CD1c-positive myeloid dendritic cell (primary cell): ENCODE measurements around the gene QPRT.
"Not testable (repeated sequence)": the region's sequence is repeated elsewhere in the genome, so short reads cannot be mapped to it uniquely, and the experiment has no call there.

Experiments used
- DNase-seq: peaks from one replicate; pipeline ENCODE4 v3.0.0-alpha.2; 2016; ENCODE audit errors: extremely low spot score

The QPRT gene

DNA sequence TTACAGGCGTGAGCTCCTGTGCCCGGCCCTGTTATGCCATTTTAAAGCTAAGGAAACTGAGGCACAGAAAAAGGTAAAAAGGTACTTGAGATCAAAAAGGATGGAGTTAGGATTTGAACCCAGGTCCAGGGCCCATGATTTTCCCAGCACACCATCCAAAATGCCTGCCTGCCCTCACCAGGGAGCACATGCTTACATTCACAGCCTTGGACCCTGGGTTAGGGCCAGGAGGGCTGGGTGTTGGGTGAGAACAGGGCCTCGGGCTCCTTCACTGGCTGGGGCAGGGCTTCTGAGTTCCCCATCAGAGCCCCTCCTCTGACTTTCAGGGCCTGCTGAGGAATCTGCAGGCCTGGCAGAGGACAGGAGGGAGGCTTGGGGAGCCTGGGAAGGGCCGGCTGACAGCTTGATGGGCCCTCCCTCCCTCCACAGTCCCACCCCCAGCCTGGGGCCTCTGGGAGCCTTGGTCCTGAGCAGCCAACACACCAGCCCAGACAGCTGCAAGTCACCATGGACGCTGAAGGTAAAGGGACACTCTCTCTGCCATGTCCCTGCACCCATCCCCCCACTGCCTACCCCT lies at the start of gene QPRT:
QPRT (plus strand) TSS at position 490 of the 577 bp plus-strand sequence; CDS start at position 508, 18 bp downstream.
- peak; percentile 44 for DNase-seq

DNA sequence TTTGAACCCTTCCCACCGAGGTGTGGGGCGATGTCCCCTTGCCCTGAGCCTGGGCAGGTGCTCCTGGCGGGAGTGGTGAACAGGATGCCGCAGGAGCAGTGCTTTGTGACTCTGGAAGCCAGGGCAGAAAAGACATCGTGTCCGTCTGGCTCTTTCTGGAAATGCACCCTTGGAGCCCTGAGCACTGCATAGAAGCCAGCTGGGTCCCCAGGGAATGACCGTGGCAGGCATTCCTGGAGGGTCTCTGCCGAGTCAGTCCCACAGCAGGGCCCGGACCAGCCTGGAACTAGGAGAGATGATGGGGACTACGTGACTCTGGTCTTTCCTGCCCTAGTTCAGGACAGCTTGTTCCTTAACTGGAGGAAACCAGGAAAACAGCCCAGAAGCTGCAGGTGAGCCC lies 49.7 kb upstream of the QPRT start:
- not testable (repeated sequence) for DNase-seq

DNA sequence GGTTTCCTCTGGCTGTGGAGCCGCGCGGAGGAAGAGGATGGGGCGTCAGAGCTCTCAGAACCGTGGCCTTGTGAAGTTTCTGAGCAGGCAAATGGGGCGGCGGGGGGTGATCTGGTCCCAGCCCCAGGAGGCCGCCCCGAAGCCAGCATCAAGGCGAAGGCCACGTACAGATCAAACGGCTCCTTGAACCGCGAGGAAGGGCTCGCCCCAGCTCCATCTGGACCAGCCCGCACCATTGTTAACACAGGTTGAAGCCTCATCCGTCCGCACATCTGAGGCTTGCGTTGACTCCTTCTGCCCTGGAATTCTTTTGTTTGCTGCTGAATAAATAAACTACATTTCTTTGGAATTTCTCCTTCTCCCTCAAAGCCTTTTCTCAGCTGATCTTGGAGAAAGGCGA lies 47.3 kb upstream of the QPRT start:
- not testable (repeated sequence) for DNase-seq

DNA sequence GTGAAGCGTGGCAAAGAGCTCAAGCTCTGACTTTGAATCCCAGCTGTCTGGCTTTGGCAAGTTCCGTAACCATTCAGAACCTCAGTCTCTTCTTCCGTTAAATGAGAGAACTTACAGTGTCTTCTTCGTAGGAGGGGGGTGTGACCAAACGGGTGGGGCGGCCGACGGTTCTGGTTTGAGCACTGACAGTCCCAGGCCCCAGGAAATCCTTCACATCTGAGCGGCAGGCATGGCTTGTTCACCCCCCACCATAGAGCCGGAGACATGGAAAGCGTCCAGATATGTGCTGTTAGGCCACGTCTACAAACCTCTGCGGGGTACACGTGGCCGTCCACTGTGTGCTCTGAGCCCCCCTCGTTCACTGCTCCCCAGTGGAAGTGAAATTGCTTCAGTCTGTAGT lies 43.1 kb upstream of the QPRT start:
- not testable (repeated sequence) for DNase-seq

DNA sequence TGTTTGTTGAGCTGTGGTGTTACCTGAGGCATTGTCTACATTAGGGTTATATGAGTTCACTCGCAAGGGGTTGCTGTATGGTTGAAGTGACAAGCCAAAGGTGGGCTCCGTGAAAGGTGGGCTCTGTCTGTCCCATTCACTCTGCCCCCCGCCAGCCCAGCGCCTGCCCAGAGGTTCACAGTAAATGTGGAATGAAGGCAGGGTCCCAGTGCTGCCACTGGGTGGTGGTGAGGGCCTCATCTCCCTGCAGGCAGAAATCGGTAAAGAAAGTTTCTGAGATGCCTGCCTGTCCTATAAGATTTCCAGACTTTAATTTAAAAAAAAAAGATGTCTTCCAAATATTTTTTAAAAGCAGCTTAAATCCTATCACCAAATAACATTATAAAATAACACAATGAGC lies 42.6 kb upstream of the QPRT start:
- DNase-seq, result not testable (repeated sequence)

DNA sequence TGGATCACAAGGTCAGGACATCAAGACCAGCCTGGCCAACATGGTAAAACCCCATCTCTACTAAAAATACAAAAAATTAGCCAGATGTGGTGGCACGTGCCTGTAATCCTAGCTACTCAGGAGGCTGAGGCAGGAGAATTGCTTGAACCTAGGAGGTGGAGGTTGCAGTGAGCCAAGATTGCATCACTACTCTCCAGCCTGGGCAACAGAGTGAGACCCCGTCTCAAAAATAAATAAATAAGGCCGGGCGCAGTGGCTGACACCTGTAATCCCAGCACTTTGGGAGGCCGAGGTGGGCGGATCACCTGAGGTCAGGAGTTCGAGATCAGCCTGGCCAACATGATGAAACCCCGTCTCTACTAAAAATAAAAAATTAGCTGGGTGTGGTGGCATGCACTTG lies 40.2 kb upstream of the QPRT start:
- DNase-seq, result not testable (repeated sequence)

DNA sequence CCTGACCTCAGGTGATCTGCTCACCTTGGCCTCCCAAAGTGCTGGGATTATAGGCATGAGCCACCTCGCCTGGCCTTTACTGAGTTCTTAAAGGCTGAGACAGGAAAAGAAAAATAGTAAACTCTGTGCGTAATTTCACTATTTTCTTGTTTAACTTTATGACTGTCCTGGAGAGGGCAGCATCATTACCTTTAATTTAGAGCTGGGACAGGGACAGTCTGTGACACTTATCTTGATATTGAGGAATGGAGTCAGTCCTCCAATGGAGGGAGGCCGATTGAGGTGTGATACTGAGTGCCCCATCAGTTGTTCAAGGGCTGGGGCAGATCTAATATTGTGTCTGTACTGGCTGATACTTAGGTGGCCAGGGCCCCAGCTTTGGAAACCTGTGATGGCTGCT lies 37.4 kb upstream of the QPRT start:
- DNase-seq, result peak; percentile 54

DNA sequence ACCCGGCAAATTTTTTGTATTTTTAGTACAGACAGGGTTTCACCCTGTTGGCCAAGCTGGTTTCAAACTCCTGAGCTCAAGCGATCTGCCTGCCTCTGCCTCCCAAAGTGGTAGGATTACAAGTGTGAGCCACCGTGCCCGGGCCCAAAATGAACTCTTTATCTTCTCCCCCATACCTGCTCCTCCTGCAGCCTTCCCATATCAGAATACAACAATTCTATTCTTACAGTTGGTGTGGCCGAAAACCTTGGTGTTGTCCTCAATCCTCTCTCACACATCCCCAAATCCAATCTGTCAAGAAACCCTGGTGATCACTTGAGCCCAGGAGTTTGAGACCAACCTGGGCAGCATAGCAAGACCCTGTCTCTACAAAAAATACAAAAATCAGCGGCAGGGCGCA lies 35.4 kb upstream of the QPRT start:
- no peak for DNase-seq

DNA sequence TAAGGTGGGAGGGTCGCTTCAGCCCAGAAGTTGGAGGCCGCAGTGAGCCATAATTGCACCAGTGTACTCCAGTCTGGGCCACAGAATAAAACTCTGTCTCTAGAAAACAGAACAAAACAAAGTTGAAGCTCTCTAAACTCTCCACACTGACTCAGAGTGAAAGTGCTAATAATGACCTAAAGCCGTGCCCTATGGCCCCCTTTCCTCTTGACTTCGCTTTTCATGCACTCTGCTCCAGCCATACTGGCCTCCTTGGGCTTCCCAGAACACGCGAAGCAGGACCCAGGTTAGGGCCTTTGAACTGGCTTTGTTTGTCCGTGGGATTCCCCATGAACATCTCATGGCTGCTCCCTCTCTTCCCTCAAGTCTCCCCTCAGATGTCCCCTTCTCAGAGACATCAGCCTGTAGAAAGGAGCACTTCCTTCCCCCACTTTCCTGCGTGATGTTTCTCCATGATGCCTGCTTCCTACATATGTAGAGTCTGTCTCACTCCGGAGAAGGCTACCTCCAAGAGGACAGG lies 34.6 kb upstream of the QPRT start:
- DNase-seq, result peak; percentile 92

DNA sequence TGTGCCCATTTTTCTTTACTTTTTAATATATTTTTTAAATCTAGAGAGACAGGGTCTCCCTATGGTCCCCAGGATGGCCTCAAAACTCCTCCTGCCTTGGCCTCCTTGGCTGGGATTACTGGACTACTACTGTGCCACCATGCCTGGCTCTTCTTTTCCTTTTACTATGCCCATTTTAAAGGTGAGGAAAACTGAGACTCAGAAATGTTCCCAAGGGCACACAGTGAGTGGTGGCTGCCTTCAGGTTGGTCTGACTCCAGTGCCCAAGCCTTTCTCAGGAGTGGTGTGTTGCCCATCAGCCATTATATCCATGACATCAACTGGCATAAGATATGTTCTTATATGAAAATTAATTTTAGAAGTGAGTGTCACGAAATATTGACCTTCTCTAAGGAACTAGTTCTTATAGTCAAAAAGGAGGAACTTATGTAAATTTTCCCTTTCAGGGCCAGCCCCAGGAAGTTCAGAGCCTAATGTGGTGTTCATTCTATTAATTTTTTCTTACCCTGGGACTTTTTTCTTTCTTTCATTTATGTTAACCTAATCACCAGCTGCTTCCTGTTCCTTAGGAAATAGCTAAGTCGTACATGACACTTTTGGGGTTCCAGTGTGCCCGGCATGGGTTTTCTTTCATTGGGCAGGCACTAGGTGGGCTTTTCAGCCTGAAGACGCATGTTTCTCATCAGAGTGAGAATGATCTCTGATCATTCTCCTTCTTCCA lies 33.8 kb upstream of the QPRT start:
- peak; percentile 85 for DNase-seq

DNA sequence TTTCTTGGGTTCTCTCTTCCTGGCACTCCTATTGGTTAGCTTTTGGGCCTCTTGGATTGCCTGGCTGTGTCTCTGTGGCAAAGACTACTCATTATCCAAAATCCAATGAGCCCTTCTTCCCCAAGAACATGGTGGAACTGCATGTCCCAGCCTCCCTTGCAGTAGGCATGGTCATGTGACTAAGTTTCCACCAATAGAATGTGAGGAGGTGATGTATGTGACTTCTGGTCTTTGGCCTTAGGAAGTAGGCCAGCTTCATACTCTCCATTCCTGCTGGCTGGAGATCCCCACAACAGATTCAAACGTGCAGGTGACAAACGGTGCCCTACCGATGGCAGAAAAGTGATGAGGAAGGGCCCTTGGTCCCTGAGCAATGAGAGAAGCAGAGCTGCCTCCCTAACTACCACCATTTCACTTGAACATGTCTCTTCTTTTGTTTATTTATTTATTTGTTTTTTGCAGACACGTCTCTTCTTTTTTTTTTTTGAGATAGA lies 33.2 kb upstream of the QPRT start:
- DNase-seq, result peak; percentile 78

DNA sequence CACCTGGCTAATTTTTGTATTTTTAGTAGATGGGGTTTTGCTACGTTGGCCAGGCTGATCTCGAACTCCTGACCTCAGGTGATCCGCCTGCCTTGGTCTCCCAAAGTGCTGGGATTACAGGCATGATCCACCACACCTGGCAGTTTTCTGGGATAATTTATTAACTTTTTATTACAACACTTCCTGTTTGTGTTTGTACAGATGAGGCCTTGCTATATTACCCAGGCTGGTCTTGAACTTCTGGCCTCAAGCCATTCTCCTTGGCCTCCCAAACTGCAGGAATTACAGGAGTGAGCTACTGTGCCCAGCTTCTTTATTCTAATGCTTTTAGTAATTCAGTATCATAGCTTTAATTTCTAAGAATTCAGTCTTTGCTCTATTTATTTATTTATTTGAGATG lies 32.0 kb upstream of the QPRT start:
- no peak for DNase-seq

DNA sequence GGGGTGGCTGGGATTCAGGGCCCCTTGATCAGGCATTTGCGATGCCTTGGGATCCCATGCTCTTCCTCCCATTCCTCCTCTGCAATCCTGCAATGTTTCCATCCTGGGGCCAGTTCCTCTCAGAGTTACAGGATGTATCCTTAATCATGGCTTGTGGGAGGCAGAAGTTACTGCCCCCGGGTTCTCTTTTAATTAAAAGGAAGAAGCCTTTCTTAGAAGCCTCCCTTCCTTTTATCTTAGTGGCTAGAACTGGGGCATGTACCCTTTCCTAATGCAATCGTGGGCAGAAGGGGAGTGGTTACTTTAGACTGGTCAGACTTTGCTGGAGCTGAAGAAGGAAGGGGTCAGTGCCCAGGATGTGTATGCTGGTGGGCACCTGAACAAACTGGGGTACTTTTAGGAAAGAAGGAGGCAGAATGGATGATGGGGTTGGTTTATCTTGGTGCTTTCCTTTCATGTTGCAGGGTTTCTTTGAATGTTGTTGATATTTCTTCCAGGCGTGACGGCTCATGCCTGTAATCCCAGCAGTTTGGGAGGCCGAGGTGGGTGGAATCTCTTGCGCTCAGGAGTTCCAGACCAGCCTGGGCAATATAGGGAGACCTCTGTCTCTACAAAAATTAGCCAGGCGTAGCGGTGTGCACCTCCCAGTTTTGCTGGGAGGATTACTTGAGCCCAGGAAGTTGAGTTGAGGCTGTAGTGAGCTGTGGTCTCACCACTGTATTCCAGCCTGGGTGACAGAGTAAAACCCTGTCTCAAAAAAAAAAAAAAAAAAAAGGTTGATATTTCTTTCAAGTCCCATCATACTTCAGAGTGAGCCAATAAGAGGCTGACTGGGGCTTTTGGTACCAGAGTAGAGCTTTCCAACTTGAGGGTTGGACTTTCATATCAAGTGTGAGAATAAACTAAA lies 29.1 kb upstream of the QPRT start:
- DNase-seq, result peak; percentile 89

DNA sequence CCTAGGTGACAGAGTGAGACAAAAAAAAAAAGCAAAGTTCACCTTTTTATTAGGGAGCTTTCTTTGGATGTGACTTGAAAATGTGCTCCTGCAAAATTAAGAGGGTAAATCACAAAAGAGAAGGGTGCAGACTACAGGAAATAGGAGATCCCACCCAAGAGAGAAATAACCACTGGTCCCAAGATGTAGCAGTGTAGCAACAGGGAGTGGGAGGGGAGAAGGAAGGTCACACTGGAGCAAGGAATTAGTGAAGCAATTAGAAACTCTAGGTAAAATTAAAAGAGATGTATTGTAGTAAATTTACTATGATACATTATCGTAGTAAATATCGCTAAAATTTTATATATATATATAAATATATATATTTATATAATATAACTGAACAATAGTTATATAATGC lies 28.2 kb upstream of the QPRT start:
- peak; percentile 59 for DNase-seq

DNA sequence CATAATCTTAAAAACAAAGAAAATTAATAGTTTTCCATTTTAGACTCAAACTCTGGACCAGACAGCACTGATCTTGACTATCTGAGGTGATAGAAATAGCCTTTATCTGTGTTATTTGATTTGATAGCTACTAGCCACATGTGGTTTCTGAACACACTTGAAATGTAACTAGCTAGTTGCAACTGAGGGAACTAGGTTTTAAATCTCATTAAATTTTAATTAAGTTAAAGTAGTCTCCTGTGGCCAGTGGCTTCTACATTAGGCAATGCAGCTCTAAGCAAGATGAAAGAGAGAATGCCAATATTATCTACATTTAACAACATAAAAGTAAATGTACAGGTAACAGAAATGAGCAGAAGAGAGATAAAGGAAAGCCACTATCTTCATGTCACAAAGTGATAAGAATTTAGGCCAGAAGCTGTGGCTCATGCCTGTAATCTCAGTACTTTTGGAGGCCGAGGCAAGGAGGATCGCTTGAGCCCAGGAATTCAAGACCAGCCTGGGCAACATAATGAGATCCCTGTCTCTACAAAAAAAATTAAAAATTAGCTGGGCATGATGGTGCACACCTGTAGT lies 27.1 kb upstream of the QPRT start:
- DNase-seq, result no peak

DNA sequence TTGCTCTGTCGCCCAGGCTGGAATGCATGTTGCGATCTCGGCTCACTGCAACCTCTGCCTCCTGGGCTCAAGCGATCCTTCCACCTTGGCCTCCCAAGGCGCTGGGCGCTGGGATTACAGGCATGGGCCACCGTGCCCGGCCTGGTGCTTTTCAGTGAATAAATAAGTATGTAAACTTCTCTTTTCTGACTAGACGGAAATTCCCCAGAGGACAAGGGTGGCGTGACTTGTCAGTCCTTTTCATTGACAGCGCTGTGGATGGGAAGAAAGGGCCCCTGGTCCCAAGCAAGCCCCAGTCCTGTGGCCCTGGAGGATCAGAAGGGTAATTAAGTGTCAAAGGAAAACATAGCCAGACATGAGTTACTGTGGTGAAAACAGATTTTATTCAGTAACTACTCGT lies 25.5 kb upstream of the QPRT start:
- peak; percentile 88 for DNase-seq

DNA sequence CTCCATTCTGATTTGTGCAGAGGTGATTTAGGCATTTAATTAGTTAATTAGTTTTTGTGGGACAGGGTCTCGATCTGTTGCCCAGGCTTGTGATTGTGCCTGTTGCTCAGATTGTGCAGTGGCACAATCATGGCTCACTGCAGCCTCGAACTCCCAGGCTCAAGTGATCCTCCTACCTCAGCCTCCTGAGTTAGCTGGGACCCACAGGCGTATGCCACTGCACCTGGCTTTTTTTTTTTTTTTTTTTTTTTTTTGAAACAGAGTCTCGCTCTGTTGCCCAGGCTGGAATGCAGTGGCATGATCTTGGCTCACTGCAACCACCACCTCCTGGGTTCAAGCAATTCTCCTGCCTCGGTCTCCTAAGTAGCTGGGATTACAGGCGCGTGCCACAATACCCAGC lies 25.1 kb upstream of the QPRT start:
- DNase-seq, result not testable (repeated sequence)

DNA sequence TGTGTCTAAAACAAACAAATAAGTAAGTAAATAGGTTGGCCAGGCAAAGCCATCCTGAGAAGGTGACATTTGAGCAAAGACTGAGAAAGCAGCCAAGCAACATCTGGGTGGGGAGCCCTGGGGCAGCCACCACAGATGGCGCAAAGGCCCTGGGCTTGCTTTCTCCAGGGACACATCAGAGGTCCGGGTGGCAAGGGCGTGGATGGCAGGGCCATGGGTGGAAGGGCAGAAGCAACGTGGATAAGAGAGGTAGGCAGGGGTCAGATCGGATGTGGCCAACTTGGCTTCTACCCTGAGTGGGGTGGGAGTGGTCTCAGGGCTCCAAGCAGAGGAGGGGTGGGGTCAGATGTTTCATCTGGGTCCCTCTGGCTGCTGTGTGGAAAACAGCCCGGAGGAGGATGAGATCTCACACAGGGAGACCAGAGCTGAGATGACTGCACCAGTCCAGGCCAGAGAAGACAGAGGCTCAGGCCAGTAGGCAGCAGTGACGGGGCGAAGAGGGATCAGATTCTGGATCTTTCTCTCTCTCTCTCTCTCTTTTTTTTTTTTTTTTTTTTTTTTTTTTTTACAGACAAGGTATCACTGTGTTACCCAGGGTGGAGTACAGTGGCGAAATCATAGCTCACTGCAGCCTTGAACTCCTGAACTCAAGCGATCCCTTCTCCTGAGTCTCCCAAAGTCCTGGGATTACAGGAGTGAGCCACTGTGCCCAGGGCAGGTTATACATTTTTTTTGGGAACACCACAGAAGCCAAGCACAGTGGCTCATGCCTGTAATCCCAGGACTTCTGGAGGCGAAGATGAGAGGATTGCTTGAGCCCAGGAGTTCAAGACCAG lies 22.1 kb upstream of the QPRT start:
- no peak for DNase-seq

DNA sequence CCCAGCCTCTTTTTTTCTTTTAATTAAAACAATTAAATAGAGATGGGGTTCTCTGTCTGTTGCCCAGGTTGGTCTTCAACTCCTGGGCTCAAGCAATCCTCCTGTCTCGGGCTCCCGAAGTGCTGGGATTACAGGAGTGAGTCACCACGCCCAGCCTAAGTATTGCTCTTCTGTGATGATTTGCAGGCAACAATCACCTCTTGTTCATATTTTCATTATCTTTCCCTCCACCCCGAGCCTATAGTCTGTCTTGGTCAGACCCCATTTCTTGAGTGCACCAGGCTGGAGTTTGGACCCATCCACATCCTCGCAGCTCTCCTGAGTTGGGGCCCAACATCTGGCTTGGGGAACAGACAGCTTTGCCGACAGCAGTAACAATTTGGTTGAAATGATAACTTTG lies 20.3 kb upstream of the QPRT start:
- DNase-seq, result no peak

DNA sequence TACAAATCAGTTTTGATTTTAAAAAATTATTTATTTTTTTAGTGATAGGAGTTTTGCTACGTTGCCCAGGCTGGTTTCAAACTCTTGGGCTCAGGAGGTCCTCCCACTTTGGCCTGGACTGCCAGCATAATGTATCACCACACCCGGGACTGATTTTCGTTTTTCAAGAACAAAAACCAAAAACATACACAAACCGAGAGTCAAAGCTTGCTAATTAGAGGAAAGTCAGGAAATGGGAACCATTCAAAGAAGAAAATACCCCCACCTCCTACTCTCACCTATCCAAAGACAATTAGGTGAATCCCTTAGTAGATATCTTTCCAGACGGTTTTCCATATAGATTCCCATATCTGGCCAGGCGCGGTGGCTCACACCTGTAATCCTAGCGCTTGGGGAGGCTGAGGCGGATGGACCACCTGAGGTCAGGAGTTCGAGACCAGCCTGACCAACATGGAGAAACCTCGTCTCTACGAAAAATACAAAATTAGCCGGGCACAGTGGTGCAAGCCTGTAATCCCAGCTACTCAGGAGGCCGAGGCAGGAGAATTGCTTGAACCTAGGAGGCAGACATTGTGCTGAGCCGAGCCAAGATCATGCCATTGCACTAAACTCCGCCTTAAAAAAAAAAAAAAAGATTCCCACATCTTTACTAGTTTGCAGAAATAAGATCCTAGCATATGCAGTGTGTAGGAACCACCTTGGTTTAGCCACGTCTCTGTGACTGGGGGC lies 16.8 kb upstream of the QPRT start:
- peak; percentile 65 for DNase-seq

DNA sequence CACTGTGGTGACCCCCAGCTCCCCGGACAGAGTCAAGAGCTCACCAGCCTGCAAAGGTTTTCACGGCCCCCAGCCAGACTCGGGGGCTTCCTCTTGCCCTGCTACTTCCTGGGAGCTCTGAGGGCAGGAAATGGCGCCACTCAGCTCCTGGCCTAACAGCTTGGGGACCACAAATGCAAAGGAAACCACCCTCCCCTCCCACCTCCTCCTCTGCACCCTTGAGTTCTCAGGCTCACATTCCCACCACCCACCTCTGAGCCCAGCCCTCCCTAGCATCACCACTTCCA lies 16.3 kb upstream of the QPRT start:
- DNase-seq, result peak; percentile 63
